GM18868 (cell line): ENCODE measurements around the gene EHD1.

Source experiments
- ATAC-seq: cut with Tn5 transposase; IDR thresholded peaks from one replicate; pipeline ENCODE4 v1.9.1; 2021; ENCODE audit warnings: mild to moderate bottlenecking, moderate library complexity; ENCODE audit not compliant: unreplicated experiment

Gene EHD1

DNA sequence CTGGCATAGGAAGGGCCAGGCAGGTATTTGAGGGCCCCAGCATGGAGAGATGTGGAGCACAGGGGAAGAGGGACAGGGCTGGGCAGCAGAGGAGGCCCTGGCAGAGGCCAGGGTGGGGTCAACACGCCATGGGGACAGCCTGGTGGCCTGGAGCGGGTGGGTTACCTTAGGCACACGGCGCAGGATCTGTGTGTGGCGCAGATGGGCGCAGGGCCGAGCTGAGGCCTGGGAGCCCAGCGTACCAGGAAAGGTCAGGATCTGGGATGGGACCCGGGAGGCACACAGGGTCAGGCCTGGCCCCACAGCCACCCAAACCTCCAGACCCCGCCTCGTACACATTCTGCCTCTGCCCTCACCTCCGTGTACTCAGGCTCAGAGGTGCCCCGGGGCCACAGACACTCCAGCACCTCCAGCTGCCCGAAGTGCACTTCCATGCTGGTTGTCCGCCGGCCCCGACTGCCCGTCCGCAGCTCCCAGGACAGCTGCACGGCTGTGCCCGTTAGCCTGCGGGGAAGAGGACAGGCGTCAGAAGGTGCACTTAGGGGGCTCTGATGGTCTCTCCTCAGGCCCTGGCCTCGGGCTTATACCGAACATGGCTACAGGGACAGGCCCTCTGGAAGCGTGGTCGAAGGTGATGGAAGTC lies 32.2 kb upstream of the EHD1 start:
- no peak for ATAC-seq

DNA sequence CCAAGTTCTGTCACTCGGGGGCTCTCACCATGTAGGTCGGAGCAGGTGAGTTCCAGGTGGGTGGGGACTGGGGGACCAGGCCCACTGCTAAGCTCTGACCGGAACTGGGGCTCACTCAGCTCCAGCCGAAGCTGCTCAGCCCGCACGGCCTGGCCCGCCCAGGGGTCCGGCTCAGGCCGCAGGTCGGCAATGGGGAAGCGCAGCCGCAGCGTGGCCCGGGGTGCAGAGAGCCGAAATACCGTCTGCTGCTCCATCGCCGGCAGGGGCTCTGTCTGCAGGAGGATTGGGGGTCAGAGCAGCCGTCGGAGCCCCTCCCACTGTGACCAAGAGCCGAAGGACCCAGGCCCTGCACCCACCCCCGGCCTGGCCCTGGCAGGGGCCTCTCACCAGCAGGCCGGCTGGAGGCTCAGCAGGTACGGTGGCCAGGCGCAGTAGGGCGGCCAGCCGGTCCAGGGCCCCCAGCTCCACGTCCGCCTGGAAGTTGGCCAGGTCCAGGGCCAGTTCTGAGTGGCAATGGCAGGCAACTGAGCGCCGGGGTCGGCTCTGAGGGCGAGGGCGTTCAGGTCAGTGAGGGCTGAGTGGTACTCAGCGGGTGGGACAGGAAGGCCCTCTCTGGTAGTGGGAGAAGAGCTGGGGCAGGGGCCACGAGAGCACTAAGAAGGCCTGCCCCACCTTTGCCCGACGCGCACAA lies 31.4 kb upstream of the EHD1 start:
- no peak for ATAC-seq

DNA sequence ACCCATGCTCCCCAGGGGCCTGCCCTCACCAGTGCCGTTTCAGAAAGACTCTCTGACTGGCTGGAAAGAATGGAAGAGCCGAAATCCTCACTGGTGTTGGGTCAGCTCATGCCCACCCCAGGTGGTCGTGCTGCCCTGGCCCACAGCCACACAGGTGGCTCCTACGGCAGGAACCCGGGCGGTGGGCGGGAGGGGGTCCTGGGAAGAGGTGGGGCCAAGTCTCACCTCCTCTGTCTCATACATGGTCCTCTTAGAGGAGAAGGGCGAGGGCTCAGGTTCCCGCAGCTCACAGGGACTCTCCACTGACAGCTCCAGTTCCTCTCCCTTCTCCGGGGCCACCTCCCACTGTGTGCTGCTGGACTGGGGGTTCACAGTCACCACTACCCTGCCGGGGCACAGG lies 30.3 kb upstream of the EHD1 start:
- ATAC-seq = no peak

GRCh38 chr11:64906314-64906635 lies 27.9 kb upstream of the EHD1 start:
- ATAC-seq = no peak

DNA sequence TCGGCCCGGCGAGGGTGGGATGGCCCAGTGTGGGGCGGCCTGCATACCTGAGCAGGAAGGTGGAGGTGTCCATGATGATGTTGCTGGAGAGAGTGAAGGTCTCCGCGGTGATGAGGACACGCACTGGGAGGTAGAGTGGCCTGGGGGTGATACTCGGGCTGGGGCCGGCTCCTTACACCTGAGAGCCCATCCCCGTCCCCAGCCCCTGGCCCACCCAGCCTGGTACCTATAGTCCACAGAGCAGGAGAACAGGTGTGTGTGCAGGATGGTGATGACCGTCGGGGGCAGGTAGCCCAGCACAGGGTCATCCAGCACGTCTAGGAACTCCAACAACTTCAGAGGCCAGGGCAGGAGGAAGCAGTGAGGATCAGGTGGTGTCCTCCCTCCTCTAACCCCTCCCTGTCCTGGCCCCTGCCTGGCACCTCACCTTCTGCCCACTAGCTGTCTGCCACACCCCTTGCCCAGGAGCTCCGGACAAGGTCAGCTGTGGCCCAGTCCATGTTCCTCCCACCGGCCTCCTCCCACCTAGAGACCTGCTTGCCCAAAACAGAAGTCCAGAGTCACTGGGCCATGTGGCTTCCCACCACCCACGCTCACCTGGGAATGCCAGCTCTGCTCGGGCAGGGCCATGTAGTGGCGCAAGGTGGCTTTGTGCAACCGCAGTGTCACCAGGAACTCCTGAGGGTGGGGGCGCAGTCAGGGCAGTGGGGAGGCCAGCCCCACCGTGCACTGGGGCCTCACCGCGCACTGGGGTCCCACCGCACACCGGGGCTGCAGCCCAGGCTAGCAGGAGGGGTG lies 27.3 kb upstream of the EHD1 start:
- ATAC-seq = no peak

DNA sequence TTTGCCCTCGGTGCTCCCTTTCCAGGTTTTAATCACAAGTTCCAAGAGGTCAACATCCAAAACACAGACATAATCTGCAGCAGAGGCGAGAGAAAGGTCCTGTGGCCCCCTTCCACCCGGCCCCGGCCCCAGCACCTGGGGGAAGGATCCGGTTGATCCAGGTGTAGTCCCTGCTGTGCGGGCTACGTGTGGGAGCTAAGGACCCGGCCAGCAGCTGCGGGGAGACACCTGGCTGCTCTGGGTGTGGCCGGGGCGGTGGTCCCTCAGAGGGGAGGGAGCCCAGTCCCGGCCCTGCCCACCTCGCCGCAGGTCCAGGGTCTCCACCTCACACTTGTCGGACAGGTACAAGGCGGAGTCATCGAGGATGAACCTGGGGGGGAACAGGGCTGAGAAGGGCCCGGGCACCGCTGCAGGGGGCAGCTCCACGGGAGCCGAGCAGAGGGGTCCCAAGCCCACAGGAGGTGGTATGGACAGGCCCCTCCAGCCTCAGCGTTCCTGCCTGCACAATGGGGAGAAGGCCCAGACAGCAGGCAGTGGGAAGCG lies 24.9 kb upstream of the EHD1 start:
- no peak for ATAC-seq

- ATAC-seq = no peak
Measured at GRCh38 chr11:64902102-64902900, 23.9 kb upstream of the EHD1 start.

DNA sequence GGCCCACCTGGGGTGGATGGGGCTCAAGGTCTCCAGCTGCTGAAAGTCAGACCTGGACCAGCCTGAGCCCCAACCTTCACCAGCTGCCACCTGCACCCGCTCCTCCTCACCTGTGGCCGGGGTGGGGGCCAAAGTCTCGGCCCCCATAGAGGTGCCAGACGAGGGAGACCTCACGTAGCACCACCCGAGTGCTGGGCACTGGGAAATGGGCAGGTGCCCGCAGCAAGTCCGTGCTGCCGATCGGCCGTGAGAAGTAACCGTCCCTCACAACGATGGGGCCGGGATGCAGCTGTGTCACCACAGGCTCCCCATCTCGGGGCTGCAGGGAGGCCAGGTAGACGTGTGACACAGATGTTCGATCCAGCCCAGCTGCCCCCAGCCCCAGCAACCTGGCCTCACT lies 22.4 kb upstream of the EHD1 start:
- ATAC-seq = no peak

DNA sequence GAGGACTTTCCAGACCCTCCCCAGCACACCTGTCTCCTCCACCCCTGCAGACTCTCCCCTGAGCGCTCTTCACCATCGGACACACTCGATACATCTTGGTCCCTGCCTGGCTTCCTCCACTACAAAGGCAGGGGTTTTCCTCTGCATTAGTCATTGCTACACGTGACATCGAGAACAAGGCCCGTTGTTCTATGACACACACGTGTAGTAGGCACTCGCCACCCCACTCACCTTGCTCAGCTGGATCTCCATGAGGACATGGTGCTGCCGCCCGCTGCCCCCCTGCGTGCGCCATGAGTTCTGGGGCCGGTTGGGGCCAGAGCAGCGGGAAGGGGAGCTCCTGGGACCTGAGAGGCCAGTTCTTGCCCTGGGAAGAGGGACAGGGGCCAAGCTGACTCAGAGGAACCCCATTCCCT lies 21.9 kb upstream of the EHD1 start:
- ATAC-seq = no peak

- no peak for ATAC-seq
Measured at GRCh38 chr11:64898541-64898940, 20.1 kb upstream of the EHD1 start.

- ATAC-seq = no peak
Measured at GRCh38 chr11:64898076-64898445, 19.6 kb upstream of the EHD1 start.

DNA sequence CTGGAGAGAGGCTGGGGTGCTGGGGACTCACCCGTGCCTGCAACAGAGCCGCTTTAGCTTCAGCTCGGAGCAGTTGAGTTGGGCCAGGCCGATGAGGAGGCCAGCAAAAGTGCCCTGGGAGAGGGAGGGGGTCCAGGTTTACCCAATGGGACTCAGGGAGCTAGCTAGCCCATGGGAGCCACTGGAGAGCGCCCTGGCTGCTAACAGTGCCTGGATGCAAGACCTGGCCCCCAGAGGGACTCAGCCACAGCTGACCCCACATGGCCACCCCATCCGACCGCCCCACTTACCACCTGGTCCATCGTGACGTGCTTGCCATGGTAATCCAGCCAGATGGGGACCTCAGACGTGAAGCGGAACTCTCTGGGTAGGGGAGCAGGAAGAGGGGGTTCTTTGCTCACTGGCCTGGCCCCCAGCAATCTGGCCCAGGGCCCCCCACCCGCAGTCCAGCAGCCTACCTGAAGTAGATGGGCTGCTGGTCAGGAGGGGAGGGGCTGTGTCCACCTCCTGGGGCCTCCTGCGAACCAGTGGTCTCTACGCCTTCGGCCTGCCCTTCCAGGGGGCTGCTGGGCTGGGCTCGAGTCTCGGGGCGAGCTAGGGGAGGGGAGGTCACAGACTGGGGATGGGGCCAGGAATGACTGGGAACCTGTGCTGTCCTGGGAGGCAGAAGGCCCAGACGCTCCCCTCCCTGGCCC lies 19.1 kb upstream of the EHD1 start:
- no peak for ATAC-seq

- ATAC-seq = no peak
Measured at GRCh38 chr11:64896448-64897022, 18.1 kb upstream of the EHD1 start.

DNA sequence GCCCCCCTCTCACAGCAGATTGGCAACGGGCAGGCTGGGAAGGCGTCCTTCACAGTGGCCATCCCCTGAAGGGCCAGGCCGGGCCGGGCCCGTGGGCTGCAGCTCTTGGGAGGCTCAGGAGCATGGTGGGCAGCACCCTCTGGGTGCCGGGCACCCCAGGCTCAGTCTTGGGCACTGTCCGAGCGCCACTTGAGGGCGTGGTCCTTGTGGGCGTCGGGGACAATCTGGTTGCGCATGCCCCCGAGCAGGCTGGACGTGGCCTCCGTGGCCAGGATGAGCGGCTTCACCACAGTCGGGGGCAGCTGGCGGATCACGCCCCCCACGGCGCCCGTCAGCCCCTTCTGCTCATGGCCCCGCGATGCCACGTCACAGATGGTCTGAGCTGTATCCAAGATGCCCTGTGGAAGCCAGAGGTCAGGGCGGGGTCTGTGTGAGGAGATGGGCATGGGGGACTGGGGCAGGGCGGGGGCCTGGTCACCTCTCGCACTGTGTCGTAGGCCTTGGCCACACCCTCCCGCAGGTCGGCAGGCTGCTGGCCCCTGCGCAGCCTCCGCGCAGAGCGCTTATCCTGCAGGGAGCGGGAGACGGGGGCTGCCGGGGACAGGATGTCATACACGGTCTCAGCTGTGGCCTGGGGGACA lies 16.5 kb upstream of the EHD1 start:
- no peak for ATAC-seq

DNA sequence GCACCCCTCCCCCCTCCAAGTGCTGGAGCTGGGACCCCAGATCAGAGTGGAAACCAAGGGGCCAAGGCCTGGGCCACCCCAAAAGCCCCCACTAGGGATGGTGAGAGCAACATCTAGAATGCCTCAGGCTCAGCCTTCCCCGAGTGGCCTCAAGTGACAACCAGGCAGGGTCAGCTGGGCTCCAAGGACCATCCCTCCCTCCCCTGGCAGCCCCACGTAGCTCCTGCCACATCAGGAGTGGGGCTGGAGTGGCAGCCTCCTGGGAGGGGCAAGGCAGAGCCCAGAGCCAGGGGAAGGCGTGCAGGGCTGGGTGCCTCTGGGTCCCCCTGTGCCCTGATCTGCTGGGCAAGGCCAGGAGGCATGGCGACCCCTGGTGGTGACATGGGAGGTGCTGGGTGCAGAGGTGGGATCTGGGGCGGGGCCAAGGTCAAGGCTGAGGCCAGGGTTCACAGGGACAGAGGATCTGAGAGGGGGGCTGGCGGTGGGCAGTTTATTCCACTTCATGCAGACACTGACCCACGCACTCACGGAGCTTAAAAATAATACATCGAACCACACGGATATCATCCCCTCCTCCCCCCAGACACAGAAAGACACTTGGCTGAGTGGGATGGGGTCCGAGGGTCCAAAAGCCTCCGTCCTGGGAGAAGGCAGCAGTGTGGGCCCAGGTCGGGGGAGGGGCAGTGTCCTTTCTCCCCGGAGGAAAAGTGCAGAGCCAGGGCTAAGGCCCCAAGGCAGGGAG lies 15.8 kb upstream of the EHD1 start:
- no peak for ATAC-seq

GRCh38 chr11:64893194-64894069 lies 15.0 kb upstream of the EHD1 start:
- no peak for ATAC-seq

GRCh38 chr11:64892838-64893193 lies 14.4 kb upstream of the EHD1 start:
- ATAC-seq = no peak

DNA sequence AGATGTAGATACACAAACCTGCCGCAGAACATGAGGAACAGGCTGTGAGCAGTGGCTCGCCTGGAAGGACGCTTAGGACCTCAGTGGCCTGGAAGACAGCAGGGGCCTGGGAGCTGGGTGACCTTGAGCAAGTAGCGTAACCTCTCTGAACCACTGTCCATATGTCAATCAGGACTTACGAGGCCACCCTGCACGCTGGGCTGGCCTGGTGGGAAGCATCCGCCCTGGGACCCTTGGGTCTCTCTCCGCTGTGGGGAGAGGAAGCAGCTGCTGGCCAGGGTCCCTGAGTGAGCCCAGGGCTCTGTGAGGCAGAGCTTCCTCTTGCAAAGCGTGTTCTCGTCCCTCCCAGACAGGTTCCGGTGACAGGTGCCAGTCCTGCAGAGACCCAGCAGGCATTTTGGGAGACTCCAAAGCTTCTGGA lies 14.0 kb upstream of the EHD1 start:
- ATAC-seq = no peak
